ENCODE measurements around the gene ABCA3.

DNA sequence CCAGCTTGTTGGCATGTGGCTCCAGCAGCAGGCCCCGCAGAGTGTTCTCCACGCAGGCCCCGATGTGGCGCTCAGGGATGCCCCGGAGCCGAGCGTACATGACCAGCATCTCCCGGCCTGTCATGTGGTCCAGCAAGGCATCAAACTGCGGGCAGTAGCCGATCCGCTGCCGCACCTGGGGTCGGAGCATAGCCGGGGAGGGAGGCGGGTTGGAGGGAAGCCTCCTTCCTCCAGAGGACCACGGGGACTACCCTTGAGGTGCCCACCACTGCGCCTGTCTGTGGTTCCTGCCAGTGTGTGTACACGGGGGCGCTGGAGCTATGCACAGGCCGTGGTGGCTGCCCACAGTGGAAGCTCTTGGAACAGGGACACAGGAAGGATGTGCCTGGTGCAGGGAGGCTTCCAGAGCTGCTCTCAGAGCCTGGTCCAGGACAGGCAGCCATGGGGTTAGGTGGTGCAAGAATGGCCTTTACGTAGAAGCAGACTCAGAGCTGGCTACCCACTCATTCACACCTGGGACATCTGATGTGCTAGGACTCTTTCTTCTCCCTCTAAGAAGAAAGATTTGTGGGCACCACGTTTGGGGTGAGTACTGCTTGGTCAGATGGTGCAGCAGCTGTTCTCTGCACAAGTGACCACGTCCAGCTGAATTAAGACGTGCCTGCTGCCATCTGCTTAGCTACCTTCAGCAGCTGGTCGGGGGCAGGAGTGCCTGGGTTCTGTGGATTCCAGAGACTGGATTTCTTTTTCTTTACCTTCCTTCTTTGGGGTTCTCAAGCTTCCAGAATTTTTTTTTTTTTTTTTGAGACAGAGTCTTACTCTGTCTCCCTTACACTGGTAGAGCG, 61.4 kb downstream of the ABCA3 start:
- TF ChIP-seq POLR2A (IDR thresholded peaks at IDR 0.05; ENCODE audit: low read depth, low read length): no peak
- no peak for TF ChIP-seq TAF1 (IDR thresholded peaks at IDR 0.05; ENCODE audit: low read depth, low read length)
- TF ChIP-seq POLR2AphosphoS5 (IDR thresholded peaks at IDR 0.05; ENCODE audit: low read depth, low read length): no peak
- TF ChIP-seq SPI1 (IDR thresholded peaks at IDR 0.05; ENCODE audit: low read depth, low read length): no peak
- TF ChIP-seq PAX5 (IDR thresholded peaks at IDR 0.05; ENCODE audit: insufficient read depth, low read length, severe bottlenecking): no peak
- TF ChIP-seq POU2F2 (IDR thresholded peaks at IDR 0.05; ENCODE audit: low read depth, low read length): no peak

Measured in GM12891 (cell line).